HG03442 (cell line): ENCODE results near the gene NHERF1.

Source experiments
- ATAC-seq: cut with Tn5 transposase; IDR thresholded peaks from one replicate; pipeline ENCODE4 v1.9.1; 2021; ENCODE audit warnings: mild to moderate bottlenecking, moderate library complexity; ENCODE audit not compliant: unreplicated experiment

Gene NHERF1

GRCh38 chr17:74748529-74749278 lies at the start of gene NHERF1:
NHERF1 (plus strand) TSS chr17:74748628; CDS start chr17:74748847, 219 bp downstream.
- peak; percentile 90 for ATAC-seq

GRCh38 chr17:74699236-74699635 lies 49.2 kb upstream of the NHERF1 start:
- ATAC-seq: no peak

GRCh38 chr17:74702116-74702871 lies 46.1 kb upstream of the NHERF1 start:
- no peak for ATAC-seq

GRCh38 chr17:74703311-74703710 lies 45.1 kb upstream of the NHERF1 start:
- no peak for ATAC-seq

- no peak for ATAC-seq
Measured at GRCh38 chr17:74704544-74704943, 43.9 kb upstream of the NHERF1 start.

GRCh38 chr17:74711058-74711824 lies 37.2 kb upstream of the NHERF1 start:
- no peak for ATAC-seq

- ATAC-seq: no peak
Measured at GRCh38 chr17:74712301-74712700, 36.1 kb upstream of the NHERF1 start.

- ATAC-seq: no peak
Measured at GRCh38 chr17:74712756-74713155, 35.7 kb upstream of the NHERF1 start, which contains the start of gene CD300LF. CD300LF (minus strand) TSS chr17:74712923; CDS start chr17:74712866, 57 bp downstream.

- ATAC-seq: no peak
Measured at GRCh38 chr17:74713171-74713755, 35.2 kb upstream of the NHERF1 start.

- no peak for ATAC-seq
Measured at GRCh38 chr17:74715144-74715543, 33.3 kb upstream of the NHERF1 start.

GRCh38 chr17:74720506-74720905 lies 27.9 kb upstream of the NHERF1 start:
- ATAC-seq: no peak

- no peak for ATAC-seq
Measured at GRCh38 chr17:74722782-74723181, 25.6 kb upstream of the NHERF1 start.

GRCh38 chr17:74723891-74724290 lies 24.5 kb upstream of the NHERF1 start:
- no peak for ATAC-seq

GRCh38 chr17:74725111-74725510 lies 23.3 kb upstream of the NHERF1 start:
- ATAC-seq: no peak

GRCh38 chr17:74728033-74728701 lies 20.3 kb upstream of the NHERF1 start:
- no peak for ATAC-seq

GRCh38 chr17:74728702-74729075 lies 19.7 kb upstream of the NHERF1 start:
- no peak for ATAC-seq

GRCh38 chr17:74729368-74729767 lies 19.1 kb upstream of the NHERF1 start:
- ATAC-seq: no peak

GRCh38 chr17:74729866-74730265 lies 18.6 kb upstream of the NHERF1 start:
- ATAC-seq: no peak

- ATAC-seq: no peak
Measured at GRCh38 chr17:74730491-74731346, 17.7 kb upstream of the NHERF1 start.

- no peak for ATAC-seq
Measured at GRCh38 chr17:74731347-74731605, 17.2 kb upstream of the NHERF1 start.
